ENCODE results near the gene KIF3C.

GRCh38 chr2:25954199-25954752 is 28.0 kb downstream of the KIF3C start:
- TF ChIP-seq, protein P1, sequence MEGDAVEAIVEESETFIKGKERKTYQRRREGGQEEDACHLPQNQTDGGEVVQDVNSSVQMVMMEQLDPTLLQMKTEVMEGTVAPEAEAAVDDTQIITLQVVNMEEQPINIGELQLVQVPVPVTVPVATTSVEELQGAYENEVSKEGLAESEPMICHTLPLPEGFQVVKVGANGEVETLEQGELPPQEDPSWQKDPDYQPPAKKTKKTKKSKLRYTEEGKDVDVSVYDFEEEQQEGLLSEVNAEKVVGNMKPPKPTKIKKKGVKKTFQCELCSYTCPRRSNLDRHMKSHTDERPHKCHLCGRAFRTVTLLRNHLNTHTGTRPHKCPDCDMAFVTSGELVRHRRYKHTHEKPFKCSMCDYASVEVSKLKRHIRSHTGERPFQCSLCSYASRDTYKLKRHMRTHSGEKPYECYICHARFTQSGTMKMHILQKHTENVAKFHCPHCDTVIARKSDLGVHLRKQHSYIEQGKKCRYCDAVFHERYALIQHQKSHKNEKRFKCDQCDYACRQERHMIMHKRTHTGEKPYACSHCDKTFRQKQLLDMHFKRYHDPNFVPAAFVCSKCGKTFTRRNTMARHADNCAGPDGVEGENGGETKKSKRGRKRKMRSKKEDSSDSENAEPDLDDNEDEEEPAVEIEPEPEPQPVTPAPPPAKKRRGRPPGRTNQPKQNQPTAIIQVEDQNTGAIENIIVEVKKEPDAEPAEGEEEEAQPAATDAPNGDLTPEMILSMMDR (IDR thresholded peaks at IDR 0.05; ENCODE audit: low read depth, low read length): no peak
- TF ChIP-seq POLR2A (IDR thresholded peaks at IDR 0.05; ENCODE audit: extremely low read depth, insufficient read length) (no peak), MAX (IDR thresholded peaks at IDR 0.05; ENCODE audit: low read depth, low read length) (no peak), MYC (IDR thresholded peaks at IDR 0.05; ENCODE audit: low read depth, low read length) (no peak)
